Measurements from ENCODE around the gene BBIP1.

The BBIP1 gene

DNA sequence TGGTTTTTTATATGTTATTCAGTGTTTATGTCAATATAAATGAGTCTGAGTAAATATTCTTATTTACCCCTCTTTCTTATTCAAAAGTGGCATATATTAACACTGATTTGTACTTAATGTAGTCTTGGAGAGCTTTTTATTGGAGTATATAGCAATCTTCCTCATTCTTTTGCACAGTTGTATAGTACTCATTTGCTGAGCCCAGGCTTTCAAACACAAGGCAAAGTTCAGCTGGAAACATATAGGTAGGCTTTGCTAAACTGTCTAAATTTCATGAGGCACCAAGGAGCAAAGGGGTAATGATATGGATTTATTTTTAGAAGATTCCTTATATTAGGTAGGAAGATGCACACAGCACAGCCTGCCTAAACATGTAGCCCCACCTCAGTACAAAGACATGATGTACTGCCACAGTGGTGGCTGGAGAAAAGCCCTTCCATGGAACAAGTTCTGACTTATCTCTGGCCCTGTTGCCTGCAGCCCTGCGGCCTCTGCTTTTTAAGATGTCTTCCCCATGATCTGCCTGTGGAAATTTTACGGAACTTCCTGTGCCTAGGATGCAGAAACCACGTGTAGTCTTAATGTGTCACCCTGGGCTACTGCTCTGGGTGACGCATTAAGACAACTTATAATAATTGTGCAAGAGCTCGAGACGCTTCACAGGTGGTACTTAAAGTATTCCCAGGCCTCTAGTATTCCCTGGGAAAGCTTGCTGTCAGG, 56.9 kb downstream of the BBIP1 start:
- peak; percentile 57 for DNase-seq (ENCODE audit: low read depth)

DNA sequence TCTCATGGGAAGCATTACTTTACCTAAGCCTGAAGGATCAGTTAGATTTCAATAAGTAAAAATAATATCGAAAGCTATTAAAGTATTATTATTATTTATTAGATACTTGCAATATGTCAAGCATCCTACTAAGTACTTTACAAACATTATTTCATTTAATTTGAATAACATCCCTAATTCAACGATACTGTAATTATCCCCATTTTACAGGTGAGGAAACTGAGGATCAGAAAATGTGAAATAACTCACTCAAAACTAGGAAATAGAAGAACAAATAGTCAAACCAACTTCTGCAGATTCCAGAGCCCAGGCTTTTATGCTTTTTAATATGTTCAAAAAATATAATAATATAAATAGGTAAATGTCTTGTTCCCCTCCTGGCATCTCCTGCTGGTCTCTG, 57.5 kb downstream of the BBIP1 start:
- no peak for DNase-seq (ENCODE audit: low read depth)

DNA sequence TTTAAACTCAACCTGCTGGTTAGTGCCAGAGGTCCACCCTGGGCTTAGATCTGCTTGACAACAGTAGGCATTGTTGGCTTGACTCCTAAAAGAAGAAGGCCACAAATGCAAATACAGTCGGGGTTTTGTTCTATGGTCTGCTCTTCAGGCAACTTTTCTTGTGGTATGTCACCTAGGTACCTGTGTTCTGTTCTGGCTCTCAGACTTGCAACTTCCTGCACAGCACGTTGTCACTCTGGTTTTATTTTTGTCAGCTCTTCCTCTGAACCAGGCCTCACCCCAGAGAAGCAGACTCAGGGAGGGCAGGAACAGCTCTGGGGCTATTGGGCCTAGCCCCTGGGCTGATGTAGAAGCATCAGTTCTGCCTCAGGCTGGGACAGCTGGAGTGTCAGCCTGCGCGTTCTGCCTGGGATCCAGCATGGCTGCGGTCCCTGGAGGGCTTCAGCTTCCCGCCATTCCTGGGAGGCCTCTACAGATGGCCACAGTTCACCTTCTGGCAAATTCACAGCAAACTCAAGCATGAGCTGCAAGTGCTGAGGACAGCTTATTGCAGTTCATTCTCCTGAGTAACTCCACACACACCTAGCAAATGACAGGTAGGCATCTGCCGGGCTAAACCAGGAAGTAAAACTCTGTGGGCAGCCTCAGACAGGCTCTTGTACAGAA, 58.3 kb downstream of the BBIP1 start:
- DNase-seq (ENCODE audit: low read depth), result no peak

DNA sequence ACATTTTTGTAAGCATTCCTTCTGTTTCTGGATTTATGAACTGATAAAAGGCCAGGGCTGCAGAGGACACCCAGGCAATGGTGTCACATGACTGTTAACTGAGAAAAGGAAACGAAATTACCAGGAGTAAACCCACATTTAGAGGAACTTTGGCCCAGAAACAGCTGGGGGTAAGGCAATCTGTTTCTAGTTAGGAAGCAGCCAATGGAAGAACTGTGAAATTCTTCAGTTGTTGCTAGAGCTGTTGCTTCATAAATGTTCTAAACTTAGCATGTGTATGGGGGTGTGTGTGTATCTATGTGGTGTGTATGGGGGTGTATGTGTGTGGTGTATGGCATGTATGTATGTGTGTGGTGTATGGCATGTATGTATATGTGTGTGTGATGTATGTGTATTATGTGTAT, 59.0 kb downstream of the BBIP1 start:
- DNase-seq (ENCODE audit: low read depth), result peak; percentile 87

DNA sequence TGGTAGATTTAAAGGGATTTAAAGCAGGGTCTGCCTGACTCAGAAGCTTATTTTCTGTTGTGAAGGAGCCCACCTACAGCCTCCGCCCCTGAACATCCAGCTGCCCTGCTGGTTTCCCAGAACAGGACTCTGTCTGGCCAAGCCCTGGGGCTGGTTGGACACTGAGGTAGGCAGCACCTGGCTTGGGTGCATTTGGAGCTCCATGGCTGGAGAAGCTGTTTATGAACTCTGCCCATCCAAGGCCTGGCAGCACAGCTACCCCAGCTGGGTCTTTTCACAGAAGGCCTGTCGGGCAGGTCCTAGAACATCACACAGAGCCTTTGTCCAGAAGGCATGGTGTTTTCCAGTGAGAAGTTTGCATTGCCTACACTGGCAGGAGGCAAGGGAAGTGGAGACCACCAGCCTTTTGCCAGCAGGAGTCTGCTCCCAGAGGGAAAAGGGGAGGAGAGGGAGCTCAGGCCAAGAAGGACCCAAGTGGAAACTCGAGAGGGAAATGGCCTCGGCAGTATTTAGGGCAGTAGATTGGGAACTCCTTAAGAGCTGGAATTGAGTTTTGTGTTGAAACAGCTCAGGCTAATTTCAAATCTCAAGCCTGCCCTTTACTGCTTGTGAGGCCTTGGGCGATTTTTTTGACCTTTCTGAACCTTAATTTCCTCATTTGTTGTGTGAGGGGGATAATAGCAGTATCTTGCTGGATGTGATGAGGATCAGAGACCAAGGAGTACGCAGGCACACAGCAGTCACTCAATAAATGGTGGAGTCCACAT, 59.6 kb downstream of the BBIP1 start:
- no peak for DNase-seq (ENCODE audit: low read depth)

DNA sequence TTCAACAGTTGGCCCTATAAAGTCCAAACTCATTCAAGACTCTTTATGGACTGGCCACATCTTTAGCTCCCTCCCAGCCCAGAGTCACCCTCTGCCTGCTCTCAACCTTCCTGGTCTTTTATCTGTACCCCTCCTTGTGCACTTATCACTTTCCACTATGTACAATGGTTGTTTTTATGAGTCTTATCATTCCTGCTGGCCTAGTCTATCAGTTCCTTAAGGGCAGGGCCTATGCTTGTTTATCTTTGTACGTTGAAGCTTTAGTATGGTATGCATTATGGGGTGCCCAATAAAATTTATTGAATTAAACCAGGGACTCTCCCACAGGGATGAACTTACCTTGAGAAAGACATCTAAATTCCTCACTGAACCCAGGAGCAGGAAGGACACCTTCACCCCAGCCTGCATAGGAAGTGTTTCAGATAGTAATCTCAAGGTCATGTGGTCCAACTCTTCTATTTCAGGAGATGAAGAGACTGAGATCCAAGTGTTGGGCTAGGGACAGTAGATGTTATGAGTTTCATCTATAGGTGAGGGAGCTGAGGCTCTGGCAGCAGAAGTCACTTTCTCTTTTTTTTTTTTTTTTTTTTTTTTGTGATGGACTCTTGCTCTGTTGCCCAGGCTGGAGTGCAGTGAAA, 60.6 kb downstream of the BBIP1 start:
- no peak for DNase-seq (ENCODE audit: low read depth)

DNA sequence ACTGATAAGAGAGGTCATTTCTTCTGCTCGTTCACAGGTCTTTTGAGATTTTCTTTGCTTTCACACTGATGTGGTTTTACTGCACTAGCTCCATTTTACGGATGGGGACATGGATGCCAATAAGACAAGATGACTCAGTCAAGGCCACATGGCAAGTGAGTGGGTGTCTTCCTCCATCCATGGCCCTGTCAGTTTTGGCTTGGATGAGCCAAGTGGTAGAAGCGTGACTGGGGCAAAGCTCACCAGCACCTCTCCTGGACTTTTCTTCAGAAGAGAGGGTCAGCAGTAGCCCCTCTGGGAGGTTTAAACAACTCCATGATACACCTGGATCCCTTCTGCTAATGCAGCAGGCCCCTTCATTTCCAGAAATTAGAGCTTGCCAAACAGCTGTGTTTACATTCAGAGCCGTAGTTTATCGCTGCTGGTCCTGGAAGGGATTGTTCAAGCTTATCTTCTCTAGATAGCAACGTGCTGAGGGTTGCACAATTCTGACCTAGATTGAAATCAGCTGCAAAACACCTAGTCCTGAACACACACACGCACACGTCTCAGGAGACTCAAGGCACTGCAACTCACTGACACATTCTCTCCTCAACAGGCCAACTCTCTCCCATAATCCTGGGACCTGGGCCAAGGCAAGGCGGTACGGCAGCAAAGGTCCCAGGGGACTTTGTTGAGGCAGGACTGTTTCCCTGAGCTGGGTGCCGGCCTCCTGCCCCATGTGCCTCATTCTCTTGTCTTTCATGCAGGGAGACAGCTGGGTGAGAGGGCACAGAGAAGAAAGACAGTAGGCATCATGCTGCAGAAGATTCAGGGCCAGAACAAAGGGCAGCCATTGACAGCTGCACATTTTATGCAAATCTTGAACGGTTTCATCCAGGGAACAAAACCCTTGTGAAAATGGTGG, 61.5 kb downstream of the BBIP1 start:
- DNase-seq (ENCODE audit: low read depth), result no peak

DNA sequence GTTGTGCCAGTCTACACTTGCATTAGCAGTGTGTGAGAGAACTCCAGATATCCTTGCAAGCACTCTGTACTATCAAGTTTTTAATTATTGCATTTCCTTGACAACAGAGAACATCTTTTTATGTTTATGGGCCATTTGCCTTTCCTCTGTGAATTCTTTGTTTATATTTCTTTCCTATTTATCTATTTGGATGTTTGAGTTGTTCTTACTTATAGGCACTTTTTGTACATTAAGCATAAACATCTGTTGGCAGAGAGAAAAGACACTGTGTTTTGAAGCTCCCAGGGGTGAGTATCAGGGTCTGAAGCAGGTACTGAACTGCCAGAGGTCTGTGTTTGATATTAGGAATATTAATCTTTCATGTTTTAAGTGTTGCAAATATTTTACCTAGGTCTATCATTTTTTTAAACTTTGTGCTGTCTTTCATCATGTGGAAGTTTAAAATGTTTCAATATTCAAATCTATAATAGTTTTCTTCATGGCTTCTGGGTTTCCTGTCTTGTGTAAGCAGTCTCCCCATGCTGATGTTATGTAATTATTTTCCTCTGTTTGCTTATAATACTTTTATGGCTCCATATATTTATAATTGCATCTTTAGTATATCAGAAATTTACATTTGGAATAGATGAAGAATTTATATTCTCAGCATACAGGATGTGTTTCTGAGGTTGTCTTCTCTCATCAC, 64.9 kb downstream of the BBIP1 start:
- DNase-seq (ENCODE audit: low read depth), result no peak

DNA sequence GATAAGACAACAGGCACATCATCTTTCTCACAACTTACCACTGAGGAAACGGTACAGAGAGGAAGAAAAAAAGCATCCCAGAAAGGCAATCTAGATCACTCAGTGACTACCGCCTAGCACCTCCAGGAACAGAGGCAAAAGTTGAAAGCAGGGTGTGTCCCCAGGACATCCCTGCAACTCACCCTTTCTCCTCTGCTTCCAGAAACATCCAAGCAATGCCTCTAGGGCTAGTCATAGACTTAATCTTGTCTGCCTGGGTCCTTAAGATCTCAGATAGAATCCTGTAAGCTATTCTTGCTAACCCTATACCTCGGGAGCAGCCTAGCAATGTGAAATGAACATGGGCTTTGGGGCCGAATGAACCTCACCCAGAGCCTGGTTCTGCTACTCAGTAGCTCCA, 66.0 kb downstream of the BBIP1 start:
- DNase-seq (ENCODE audit: low read depth), result no peak

DNA sequence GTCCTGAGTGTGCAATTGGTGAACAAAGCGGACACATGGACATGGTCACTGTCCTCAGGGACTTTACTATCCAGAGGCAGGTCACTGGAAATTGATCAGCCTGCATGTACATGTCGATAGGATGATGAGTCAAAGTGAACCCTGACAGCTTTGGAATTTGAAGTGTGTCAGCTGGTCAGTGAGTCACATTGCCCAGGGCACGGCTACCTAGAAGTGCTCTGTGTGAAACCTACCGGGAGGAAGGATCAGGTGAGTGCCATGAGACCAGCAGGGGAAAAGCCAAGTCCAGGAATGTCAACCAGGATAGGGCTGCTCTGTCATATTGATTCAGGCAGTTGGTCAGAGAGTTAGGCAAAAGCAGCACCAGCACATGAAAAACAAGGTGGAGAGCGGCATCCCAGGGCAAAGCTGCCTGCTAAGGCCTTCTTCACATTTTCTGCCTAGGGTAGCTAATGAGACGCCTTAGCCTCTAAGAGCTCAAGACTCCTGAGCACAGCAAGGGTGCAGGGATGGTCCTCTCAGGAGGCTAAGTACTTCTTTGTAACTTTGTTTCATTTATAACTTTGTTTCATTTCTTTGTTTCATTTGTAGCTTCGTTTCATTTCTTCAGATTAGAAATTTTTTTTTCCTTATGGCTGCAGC, 66.6 kb downstream of the BBIP1 start:
- DNase-seq (ENCODE audit: low read depth), result no peak

DNA sequence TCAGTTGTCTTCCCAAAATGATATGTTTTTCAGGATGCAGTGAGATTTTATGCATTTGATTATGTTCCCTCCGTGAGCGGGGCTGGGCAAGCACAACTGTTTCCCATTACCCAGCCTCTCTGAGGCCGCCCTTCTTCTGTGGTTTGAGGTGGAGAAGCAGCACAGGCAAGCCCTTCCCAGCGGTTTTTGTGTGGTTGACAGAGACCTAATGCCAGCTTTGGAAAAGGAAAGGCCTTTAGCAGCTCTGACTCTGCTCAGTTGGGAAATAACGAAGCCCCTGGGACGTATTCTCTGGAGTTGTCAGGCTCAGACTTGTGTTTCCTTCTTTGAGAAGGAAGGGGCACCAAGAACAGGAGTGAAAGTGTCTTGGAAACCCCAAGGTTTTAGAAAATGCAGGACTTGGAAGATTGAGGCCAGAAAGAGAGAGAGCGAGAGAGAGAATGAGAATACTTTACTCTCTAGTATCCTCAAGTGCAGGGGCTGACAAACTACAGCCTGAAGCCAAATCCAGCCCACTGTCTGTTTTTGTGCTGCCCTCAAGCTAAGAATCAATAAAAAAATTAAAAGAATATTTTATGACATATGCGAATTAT, 67.9 kb downstream of the BBIP1 start:
- no peak for DNase-seq (ENCODE audit: low read depth)

DNA sequence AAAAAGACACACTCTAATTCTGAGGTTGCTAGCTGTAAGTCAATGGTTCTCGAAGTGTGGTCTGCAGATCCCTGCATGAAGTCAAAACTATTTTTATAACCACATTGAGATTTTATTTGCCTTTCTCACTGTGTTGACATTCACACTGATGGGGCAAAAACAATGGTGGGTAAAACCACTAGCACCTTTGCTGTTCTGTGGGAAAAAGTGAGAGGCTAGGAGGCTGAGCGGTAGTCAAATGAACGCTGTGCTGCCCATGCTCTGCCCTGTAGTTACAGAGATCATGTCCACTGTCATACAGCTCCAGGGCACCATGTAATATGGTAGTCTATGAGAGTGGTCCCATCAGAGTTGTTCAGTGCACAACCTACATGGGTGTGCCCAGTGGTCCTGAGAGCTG, 68.9 kb downstream of the BBIP1 start:
- DNase-seq (ENCODE audit: low read depth), result no peak

Measured in GM04504 (cell line).